GM21576 (cell line): ENCODE measurements around the gene MOB2.

Experiments used
- ATAC-seq: cut with Tn5 transposase; IDR thresholded peaks from one replicate; pipeline ENCODE4 v1.9.1; 2021; ENCODE audit warnings: mild to moderate bottlenecking, moderate library complexity; ENCODE audit not compliant: unreplicated experiment

Gene MOB2

DNA sequence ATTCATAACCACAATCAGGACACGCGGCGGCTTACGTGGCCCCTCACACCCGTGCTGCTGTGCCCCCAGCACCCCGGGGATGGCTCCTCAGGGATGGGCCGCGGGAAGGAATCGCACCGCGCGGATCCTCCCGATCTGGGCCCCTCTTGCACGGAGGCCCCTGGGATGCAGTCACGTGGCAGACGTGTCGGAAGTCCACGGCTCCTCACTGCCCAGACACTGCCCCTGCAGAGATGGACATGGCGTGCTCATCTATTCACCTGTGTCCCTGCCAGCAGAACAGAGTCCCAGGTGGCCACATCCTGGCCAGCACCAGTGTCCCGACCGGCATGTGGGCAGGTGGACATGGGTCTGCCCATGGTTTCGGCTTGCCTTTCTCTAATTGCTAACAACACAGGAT, 12.8 kb downstream of the MOB2 start:
- ATAC-seq: no peak

DNA sequence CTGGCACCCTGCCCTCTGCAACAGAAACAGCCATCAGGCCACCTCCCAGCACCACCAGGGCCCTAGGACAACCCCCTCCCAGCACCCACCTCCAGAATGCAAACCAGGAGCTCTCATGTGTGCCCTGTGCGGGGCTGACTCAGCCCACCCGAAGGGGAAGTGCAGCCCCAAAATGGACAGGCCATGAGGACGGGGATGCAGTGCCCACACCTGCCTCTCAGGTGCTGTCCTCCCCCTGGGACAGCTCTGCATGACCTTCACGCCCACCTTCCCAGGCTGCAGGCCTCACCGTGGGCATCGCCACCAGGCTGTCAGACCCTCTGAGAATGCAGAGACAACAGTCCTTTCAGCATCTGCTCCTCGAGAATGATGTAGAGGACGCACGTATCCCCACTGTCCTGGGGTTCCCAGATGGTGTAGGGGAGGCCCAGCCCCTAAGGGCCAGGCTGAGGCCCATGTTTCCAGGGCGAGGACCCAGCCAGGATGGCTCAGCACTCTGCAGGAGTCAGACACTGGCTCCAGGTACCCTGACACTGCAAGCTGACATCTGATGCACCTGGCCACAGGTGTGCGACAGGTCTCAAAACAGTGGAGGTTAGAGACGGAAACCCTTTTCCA, 13.5 kb downstream of the MOB2 start:
- no peak for ATAC-seq

DNA sequence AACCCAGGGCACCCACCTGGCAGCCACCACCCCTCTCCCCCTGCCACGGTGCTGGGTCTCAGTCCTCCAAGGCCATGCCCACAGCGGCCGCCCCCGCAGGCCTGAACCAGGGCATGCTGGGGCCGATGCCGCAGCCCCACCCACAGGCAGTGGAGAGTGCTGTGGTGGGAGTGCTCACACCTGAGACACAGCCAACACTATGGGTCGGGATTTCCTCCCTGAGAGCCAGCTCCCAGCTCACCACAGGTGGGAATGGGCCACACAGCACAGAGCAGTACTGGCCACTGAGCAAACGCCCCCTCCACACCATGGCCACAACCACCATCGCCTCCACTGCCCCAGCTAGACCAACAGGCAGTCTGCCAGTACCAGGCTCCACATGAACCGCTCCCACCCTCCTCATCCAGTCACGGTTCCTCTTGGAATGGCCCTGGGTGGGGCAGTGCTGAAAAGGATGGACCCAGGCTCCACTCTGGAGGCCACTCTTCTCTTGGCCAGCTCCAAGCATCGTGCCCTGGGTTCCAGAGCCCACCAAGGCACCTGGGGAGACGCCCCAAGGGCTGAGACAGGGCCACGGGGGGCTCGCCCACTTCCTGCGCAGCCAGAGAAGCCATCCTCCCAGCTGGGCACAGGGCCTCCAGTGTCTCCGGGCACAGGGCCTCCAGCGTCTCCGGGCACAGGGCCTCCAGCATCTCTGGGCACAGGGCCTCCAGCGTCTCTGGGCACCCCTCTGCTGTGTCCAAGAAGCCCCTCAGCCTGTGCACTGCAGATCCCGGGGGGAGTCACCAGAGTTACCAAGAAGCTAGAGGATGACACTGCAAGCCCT, 14.2 kb downstream of the MOB2 start:
- no peak for ATAC-seq

DNA sequence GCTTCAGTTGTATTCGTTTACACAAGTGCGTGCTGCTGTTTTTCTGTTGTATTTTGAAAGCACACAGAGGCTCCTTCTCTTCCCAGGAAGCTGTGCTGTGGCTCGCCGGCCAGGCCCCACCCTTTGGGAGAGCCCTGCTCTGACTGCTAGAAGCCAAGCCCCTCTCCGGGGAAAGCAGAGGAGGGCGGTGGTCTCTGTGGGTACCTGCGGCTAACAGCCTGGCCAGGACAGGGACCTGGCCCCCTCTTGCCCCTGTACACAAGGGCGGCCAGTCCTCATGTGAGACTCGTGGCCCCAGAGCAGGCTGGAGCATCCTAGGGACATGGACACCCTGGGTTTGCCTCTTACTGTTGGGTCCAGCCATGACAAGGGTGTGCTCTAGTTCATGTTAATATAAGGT, 14.8 kb downstream of the MOB2 start:
- no peak for ATAC-seq

DNA sequence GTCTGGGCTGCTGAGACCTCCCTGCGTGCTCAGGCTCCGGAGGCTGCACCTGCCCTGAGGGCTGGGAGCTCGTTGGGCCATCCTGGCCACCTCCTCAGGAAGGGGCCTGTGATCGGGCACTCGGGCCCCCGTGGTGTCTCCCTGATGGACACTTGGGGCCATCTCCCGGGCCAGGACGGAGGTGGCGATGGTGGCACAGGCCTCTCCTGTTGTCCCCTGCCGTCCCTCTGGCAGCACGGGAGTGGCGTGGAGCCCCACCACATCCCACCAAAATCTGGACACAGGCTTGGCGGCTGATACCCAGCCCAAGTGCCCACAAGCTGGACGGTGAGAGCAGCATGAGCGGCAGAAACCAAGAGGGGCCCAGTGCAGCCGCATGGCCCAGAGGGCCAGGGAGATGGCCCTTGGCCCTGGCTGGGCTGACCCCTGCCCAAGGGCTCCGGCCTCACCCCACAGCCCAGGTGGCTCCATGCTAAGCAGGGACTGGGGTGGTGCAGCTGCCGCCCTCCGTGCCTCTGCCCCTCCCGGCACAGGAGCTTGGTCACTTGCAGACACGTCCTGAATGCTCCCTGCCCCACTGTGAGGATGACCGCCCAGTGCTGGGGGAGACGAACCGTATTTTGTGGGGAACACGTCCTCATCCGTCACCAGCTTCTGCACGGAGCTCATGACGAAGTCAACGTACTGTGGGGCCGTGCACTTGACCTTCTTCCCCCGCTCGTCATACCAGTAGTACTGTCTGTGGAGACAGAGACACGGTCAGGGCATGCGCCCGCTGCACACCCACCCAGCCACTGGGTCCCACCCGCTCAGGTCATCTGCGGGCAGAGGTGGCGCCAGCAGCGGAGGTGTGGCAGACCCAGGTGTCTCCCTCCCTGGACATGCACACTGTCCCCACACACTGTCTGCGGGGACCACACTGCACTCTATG, 15.6 kb downstream of the MOB2 start:
- no peak for ATAC-seq

DNA sequence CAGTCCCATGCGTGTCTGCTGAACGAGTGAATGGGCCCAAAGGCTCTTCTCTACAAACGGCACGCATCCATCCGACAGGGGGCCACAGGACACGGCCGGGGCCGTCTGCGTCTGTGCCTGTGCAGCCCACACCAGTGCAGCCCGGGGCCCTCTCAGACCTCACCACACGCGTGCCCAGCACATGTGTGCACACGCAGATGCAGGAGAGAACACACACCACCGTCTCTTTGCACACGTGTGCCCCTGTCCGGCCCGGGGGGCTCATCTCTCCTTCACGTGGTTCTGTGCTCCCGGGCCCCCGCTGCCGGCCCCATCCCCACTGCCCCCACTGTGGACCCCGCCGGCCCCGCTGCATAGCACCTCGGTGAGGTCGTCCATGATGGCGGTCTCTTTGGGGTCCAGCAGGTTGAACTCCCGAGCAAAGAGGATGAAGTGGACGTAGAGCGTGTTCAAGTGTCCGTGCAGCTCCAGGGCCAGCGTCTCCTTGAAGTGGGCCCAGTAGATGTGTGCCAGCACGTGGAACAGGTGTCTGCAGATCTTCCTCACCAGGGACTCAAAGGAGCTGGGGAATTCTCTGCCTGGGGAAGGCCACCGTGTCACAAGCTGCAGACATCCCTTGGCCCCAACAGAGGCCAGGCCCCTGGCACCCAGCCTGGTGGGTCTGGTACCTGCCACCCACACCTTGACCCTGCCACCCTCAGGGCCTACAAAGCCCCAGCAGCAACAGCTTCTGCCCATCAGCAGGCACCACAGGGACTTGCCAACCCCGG, 16.5 kb downstream of the MOB2 start:
- ATAC-seq: no peak

DNA sequence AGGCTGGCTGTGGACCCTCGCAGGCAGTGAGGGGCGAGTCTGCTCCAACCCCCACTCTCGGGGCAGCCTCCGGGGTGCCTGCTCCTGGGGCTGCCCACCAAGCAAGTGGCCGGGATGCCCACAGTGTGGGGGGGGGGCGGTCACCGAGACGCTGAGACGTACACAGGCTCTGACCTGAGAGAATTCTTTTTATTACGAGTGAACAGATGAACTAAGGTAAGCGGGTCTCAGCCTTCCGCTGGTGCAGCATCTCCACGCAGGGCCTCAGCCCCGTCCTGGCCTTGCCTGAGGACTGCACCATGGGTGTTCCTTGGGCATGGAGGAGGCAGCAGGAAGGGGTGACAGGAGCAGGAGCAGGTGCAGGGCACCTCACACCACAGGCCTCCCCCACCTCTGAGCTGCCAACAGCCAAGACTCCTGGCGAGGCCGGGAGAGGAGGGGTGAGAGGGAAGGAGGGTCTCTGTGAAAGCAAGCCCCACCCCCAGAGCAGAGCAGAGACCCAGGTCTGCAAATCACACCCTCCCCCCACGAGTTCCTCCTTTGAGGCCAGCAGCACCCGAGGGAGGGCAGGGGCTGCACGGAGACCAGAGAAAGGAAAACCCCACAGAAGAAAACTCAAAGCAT, 17.2 kb downstream of the MOB2 start:
- no peak for ATAC-seq

DNA sequence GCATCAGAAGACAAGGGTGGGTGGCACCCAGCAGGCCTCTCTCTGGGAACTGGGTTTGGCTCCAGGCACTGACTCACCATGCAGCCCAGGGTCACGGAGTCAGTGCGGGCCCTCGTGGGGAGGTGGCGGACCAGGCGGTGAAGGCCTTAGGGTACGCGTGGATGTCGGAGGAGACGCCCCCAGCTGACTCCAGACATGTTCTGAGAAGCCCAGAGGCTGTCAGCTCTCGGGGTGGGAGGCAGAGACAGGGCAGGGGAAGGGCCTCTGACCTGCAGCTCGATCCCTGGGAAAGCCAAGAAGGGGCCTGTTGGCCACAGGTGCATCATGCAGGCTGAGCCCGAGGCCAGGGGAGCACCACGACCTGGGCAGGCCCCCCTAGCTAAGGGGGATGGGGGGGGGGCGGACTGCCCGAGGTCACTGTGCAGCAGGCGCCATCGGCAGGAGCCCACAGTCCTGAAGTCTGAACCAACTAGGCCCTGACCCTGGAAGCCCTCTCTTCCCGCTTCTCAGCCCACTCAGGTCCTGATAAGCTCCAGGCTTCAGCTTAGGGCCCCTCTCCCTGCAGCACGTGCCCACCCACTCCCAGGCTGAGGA, 18.0 kb downstream of the MOB2 start:
- no peak for ATAC-seq

DNA sequence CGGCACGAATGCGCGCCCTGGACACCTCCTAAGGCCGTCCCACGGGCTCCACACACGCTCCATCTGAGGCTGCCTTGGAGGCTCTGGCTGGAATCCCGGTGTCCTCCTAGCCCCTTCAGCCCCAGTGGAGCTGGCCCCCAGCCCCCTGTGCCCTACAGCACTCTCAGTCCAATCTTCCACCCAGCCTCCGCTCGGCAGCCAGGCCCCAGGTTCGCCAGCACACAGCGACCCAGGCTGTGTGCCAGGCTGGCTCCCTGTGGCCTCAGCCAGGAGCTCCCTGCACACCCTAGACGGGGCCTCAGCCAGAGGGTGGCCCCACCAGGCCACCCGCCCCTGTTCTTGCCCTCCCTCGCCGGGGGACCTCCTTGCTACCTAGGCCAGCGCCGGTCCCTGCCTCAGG, 18.6 kb downstream of the MOB2 start:
- no peak for ATAC-seq

DNA sequence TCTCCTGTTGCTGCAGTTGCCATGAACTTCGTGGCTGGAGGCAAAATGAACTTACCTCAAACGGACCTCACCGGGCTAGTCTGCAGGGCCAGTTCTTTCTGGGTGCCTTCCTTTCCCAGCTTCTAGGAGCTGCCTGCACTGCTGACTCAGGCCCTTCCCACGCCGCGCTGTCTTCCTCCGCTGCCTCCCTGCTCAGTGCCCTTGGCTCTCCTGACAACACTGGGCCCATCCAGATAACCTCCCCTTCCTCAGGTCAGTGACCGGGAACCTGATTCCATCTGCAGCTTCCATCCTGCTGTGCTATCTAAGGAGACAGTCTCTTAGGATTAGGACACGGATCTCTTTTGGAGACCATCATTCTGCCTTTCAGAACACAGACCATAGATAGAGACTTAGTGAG, 19.3 kb downstream of the MOB2 start:
- no peak for ATAC-seq

DNA sequence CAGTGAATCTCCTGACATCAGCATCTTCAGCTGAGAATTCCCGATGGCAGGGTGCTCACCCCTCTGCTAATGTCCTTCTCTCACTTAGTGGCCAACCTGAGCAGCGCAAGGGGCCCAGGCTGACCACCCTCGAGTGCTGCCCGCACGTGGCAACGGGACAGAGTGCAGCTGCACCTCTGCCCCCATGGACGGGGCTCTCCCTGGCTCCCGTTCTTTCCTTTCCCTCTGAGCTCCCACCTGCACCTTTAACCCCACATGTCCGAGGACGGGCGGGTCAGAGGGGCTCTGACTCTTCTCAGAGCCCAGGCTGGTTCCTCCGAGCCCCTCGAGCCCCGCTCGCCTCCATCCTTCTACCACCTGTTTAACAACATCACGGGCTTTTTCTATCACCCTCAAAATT, 19.8 kb downstream of the MOB2 start:
- no peak for ATAC-seq

DNA sequence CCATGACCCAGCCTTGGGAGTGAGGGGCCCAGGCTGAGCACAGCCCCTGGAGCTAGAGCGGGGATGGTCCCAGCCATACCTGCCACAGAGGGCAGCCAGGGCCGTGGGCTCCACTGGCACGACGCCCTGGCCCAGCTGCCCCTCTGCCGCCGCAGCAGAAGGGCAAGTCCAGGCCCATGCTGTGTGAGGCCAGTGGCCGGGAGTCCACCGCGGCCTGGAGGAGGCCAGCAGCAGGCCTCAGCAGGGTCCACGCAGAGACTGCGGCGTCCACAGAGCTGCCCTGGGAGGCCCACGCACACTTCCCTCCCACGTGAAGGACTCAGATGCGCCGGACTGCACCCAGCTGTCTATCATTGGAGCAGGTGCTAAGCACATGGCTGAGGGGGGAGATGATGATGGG, 23.5 kb downstream of the MOB2 start:
- ATAC-seq: no peak

DNA sequence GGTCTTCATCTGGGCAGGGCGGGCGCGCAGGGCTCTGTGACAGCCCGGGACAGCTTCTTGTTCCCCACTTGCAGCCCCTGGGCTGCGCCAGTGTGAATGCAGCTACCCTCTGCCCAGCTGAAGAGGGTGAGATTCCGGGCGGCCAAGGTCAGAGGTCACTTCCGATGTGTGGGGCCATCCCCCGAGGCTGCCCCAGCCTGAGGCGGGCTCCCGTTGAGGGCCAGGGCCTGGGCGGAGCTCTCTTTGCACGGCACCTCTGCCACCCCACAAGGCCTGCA, 23.9 kb downstream of the MOB2 start:
- ATAC-seq: no peak

DNA sequence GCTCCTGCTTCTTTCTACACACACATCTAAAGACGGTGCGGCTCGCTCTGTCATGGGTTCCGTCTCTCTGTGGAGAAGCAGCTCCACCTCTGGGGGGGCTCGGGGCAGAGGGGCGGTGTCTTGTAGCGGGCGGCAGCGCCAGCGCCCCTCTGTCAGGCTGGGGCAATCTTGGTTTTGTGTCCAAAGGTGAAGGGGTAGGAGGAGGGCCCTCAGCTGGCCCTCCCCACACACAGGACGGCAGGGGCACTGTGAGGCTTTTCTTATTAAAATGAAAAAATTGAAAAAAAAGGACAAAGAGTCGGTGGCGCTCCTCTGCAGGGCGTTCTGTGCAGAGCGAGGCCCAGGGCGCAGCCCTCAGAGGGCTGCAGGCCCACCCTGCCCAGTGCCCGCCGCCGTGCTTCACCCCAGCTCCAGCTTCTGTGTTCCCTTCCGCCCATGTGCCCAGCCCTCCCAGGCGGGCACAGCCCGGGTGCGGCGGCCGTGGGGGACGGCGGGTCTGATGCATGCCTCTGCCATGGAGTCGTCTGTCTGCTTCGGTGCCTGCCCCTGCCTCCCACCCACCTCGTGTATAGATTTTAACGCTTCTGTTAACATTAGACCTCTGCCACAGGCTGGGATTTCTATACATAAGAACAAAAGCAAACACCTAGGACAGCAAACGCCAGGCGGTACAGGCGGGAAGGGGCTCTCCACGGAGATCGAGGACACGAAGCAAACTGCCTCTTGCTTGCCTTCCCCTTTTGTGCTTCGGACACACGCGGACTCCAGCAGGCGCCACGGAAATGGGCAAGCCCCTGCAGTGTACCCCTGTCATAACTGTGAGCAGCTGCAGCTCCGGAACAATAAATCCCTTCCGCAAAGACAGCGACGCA, 24.5 kb downstream of the MOB2 start:
- no peak for ATAC-seq

DNA sequence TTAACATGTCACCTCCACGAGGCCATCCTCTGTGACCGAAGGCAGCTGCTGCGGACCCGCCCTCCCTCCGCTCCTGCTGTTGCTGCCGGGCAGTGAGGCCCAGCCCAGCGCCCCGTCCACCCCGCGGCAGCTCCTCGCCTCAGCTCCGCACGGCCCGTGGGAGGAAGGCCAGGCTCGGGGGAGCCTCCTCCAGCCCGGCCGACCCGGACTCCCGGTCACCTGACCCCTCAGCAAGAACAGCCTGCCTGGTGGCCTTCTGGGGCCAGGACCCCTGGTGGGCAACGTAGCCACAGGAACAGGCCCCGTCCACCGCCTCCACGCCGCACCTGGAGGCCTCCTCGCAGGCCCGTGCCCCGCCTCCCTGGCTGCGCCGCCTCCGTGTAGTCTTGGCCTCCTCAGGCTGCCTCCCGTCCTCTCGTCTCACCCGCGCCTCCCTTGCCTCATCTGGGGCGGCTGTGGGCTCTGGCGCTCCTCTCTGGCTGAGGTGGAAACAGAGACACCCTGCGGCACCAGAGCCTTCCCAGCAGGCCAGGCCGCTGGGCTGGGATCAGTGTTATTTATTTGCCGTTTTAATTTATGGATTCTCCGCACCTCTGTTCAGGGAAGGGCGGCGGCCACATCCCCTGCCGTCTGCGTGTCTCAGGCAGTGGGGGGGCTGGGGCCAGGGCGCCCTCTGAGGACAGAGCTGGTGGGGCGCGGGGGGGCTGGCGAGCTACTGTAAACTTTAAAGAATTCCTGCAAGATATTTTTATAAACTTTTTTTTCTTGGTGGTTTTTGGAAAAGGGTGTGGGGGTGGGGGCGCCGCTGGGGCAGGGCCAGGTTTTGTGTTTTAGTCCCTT, 25.4 kb downstream of the MOB2 start:
- no peak for ATAC-seq

DNA sequence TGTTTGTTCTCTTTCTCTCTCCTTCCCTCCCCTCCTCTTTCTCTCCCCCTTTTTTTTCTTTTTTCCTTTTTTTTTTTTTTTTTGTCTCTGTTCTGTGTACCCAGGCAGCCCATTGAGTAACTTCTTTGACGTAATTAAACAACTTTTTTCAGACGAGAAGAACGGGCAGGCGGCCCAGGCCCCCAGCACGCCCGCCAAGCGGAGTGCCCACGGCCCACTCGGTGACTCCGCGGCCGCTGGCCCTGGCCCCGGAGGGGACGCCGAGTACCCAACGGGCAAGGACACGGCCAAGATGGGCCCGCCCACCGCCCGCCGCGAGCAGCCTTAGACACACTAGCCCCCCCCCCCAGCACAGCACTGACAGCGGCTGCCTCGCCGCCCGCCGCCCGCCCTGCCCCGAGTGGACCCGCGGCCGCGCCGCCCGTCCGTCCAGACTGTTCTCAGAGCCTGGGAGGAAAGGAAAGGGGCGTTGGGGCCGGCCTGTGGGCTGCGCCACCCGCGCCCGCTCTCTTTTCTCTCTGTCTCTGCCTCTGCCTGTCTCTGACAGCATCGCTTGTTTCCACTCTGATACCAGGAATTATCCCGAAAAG, 26.1 kb downstream of the MOB2 start:
- ATAC-seq: no peak

DNA sequence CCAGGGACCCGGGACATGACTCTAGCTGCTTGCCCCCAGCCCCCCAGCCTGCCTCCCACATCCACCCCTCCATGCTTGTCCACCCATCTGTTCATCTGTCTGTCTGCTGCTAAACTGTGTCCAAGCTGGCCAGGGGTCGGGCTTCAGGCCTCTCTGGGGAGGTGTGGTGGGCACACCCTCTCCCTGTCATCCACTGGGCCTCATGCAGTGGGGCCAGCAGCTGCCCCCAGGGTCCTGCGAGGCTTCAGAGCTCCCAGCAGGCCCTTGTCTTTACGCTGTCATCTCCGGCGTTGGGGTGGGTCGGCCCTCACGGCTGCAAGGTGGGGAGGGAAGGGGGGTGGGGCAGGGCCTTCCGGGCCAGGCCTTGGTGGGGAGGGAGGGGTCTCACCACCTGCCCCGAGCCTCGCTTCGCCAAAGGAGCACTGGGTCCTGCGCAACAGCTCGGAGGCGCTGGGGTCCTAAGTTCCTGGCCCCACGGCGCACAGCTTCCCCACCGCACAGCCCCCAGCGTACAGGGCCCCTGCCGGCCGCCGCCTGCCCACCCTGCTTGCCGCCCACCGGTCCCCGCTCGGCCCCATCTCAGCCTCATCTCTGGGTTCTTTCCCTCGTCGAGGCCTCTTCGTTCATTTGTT, 26.7 kb downstream of the MOB2 start:
- ATAC-seq: no peak

DNA sequence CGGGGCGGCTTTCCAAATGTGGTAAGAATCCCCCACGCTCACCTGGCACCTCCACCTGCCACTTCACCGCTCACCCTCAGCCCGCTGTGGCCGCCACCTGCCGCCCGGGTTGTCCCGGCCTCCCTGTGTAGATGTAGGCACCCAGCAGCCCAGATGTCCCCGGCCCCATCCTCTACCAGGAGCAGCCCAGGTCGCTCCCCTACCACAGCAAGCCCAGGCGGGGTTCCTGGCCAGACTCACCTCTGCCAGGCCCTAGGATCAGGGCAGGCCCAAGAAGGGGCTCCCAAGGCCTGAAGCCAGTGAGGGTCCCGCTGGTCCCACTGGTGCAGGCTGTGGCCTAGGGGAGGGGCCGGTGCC, 27.4 kb downstream of the MOB2 start:
- no peak for ATAC-seq
